Left colon (tissue), 2 donors: ENCODE data around the gene HOXA3. TPM values are rescaled to one million over a fixed set of nuclear protein-coding genes. Genes with fewer than 3 reads are reported as not detected.

Experiments used
- ATAC-seq: fragments of 200-7000 bp; cut with Tn5 transposase; one replicate; pipeline ENCODE4 v1.9.1; 2020; ENCODE audit warnings: mild to moderate bottlenecking, moderate library complexity
- DNase-seq, 2 donors: peaks; one replicate each; pipeline ENCODE4 v3.0.0-alpha.2; 2020
- intact Hi-C, 2 donors: fragments of 100-400 bp; cut with DNase I in 1 of 2; cut with micrococcal nuclease in 1 of 2; formaldehyde crosslinking; loops; one replicate each; pipeline versions ENCODE4 v1.11.2 to v1.14.0; 2022; cut with DNase I, micrococcal nuclease
- total RNA-seq, 2 donors: library from RNA; stranded (reverse); fragmentation: NEBNext Ultra II Directional; extraction: Animal tissue kit (Norgen Biotek cat#: 25700); gene quantifications; one replicate each; pipeline ENCODE4 v1.2.1, GENCODE V29; 2021
- donor health status: DM: no; HTN: no; CAD: no.
- donor health status: DM: yes; HTN: yes; CAD: no.

Gene HOXA3
- total RNA-seq, 2 donors from 2014 or later = 16.4 to 23.2 TPM

- intact Hi-C loops = no loop called here
- ATAC-seq = no peak
- peak; percentile 32 to 36 for DNase-seq
Measured at GRCh38 chr7:27191161-27191731, 38.9 kb upstream of the HOXA3 start.

DNA sequence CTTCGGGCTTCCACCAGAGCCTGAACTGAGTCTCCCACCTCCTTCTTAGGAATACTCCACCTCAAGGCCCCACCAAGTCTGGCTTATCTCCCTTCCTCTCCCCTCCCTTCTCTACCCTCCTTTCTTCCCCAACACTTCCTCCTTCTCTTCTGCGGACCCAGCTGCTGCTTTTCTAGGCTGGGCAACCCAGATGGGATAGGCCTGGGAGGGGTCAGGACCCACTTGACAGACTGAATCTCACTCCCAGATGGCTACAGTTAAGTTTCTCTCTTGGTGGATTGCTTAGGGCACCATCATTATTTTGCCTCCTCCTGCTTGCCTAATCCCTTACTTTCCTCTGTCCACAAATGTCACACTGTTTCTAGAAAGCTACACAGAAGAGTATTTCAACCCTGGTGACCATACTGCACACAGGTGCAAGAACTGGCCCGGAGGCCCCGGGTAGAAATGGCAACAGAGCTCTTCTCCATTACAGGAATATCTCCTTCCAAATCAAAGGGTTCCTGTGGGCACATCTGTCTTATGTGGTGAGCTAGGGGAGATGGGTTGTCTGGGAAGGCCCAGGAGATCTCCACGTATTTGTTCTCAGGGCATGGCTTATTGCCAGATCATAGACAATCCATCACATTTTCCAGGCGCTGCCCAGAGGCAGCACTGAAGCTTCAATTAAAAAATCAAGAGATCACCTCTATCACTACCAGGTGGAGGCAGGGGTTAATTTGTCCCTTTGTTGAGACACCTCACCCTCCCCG lies 37.8 kb upstream of the HOXA3 start:
- DNase-seq = peak; percentile 52 to 62
- intact Hi-C loops = no loop called here
- peak; percentile 22 for ATAC-seq

DNA sequence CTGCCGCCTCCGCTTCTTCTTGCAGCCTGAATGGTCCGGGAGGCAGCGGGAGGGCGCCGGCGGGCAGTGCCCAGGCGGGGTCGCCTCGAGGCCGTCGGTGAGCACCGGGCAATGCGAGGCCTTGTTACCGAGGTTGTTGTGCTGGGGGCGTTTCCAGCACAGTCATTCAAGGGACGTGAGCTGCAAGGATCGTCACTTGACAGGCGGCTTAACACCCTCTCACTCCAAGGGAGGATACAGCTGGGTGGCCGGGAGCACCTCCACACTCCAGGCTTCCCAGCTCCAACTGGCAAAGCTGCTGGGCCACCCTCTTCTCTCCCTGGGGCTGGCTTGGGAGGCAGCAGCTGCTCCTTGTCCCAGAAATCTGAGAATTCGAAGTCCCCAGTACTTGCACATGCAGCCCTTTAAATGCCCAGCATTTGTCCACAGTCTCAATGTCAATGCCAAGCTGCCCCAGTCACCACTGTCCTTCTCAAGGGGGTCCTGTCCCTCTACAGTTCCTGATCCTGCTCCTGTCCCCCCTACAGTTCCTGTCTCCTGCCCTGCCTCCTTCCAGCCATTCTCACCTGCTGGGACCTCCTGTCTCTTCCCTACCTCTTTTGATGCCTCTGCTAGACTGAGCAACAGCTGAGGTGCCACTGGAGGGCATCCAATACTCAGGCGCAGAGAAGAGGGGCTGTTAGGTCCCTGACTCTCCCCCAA lies 37.1 kb upstream of the HOXA3 start:
- ATAC-seq (peak; percentile 45), DNase-seq (peak; percentile 76 to 80)
- intact Hi-C loops = no loop called here

- DNase-seq = peak; percentile 45 to 68
- intact Hi-C loops = no loop called here
- peak; percentile 3 for ATAC-seq
Measured at GRCh38 chr7:27188386-27189294, 36.3 kb upstream of the HOXA3 start.

GRCh38 chr7:27187475-27188385 lies 35.3 kb upstream of the HOXA3 start:
- ATAC-seq (no peak), DNase-seq (peak; percentile 24 to 44)
- intact Hi-C loops = no loop called here

DNA sequence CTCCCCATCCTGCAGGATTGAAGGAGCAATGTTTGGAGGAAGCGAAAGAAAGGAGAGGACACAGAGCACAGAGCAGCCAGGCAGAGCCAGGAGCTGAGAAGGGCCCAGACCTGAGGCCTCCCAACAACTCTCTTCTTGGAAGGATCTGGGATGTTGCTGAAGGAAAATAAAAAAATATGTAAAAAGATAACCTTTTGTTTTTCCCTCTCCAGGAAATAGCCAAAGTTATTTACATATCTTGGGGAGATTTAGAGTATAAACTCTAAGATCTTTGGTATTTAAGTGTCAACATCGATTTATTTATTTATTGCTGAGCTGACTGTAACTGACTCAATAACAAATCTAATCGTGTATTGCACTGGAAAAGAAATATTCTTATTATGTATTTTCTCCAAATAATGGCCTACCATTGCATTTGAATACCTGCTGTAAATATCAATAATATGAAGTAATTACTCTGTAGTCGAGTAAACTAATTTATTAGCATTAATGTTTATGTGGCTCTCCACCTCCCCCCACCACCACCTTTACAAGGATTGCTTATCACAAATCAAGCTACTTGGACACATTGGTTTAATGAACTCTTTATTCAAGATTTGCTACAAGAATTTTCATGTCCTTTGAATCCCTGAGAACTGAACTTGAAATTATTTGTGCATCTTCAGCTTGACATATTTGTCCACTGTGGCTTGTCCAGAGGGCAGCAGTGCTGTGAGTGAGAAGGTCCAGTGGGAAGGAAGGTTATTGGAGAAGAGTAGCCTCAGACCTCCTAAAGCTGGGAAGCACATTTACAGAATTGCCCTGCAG lies 34.5 kb upstream of the HOXA3 start:
- intact Hi-C loops = no loop called here
- DNase-seq (peak; percentile 24 to 27), ATAC-seq (no peak)

- DNase-seq (peak; percentile 30 to 36), ATAC-seq (no peak)
- intact Hi-C loops = no loop called here
Measured at GRCh38 chr7:27185854-27186667, 33.7 kb upstream of the HOXA3 start.

GRCh38 chr7:27185013-27185853 lies 32.9 kb upstream of the HOXA3 start, which contains the start of gene HOXA11:
Gene HOXA11 (minus strand): TSS chr7:27185232. CDS start chr7:27185144, 88 bp downstream.
- intact Hi-C loops = no loop called here
- ATAC-seq = peak; percentile 37
- peak; percentile 65 to 91 for DNase-seq

- peak; percentile 24 for ATAC-seq
Measured at GRCh38 chr7:27184337-27185012, 32.1 kb upstream of the HOXA3 start.

GRCh38 chr7:27183682-27184336 lies 31.4 kb upstream of the HOXA3 start:
- ATAC-seq (no peak), DNase-seq (peak in 1 of 2 donors; percentile 45)
- intact Hi-C loops = no loop called here

More at GRCh38 chr7:27184337-27185012, 32.1 kb upstream of the HOXA3 start:
- intact Hi-C loops = no loop called here
- DNase-seq = peak; percentile 64 to 80

- DNase-seq = peak; percentile 38 to 50
- intact Hi-C loops = no loop called here
- no peak for ATAC-seq
Measured at GRCh38 chr7:27182861-27183681, 30.7 kb upstream of the HOXA3 start.

- intact Hi-C loops = no loop called here
- DNase-seq (peak in 1 of 2 donors; percentile 25), ATAC-seq (no peak)
Measured at GRCh38 chr7:27182285-27182841, 30.0 kb upstream of the HOXA3 start.

GRCh38 chr7:27181795-27182275 lies 29.5 kb upstream of the HOXA3 start:
- intact Hi-C loops = no loop called here
- DNase-seq = peak; percentile 21 to 28
- no peak for ATAC-seq
